ENCODE measurements around the gene CYB561A3.

The CYB561A3 gene

GRCh38 chr11:61334434-61335354, 27.0 kb downstream of the CYB561A3 start:
- DNase-seq (ENCODE audit: low read depth): peak; percentile 66
- no peak overlapping the region for H3K4me3 ChIP-seq (ENCODE audit: control insufficient read depth, low read depth, low read length)
- no peak for TF ChIP-seq CTCF (conservative IDR thresholded peaks at IDR 0.05; ENCODE audit: control insufficient read depth, insufficient read depth, low read depth, low read length)

- no peak for TF ChIP-seq CTCF (conservative IDR thresholded peaks at IDR 0.05; ENCODE audit: control insufficient read depth, insufficient read depth, low read depth, low read length)
- H3K4me3 ChIP-seq (ENCODE audit: control insufficient read depth, low read depth, low read length): peak overlapping the region; percentile 89
- DNase-seq (ENCODE audit: low read depth): no peak
Observed at GRCh38 chr11:61333550-61334433, 27.9 kb downstream of the CYB561A3 start.

GRCh38 chr11:61332797-61333549, 28.7 kb downstream of the CYB561A3 start, which contains the start of the genes DDB1 and TKFC:
TSS of gene DDB1 (minus strand) at chr11:61333105. CDS start at chr11:61332968, 137 bp downstream.
TSS of gene TKFC (plus strand) at chr11:61333228. CDS start at chr11:61334729, 1,501 bp downstream.
- peak within 1 kb of the TSS; percentile 89 for H3K4me3 ChIP-seq (ENCODE audit: control insufficient read depth, low read depth, low read length)
- DNase-seq (ENCODE audit: low read depth): peak; percentile 87
- TF ChIP-seq CTCF (conservative IDR thresholded peaks at IDR 0.05; ENCODE audit: control insufficient read depth, insufficient read depth, low read depth, low read length): no peak

GRCh38 chr11:61332281-61332796, 29.3 kb downstream of the CYB561A3 start:
- TF ChIP-seq CTCF (conservative IDR thresholded peaks at IDR 0.05; ENCODE audit: control insufficient read depth, insufficient read depth, low read depth, low read length): no peak
- peak overlapping the region; percentile 89 for H3K4me3 ChIP-seq (ENCODE audit: control insufficient read depth, low read depth, low read length)
- DNase-seq (ENCODE audit: low read depth): peak; percentile 21

GRCh38 chr11:61331651-61332050, 30.0 kb downstream of the CYB561A3 start:
- no peak for DNase-seq (ENCODE audit: low read depth)
- TF ChIP-seq CTCF (conservative IDR thresholded peaks at IDR 0.05; ENCODE audit: control insufficient read depth, insufficient read depth, low read depth, low read length): no peak

GRCh38 chr11:61329871-61330270, 31.8 kb downstream of the CYB561A3 start:
- H3K4me3 ChIP-seq (ENCODE audit: control insufficient read depth, low read depth, low read length): no peak overlapping the region
- no peak for TF ChIP-seq CTCF (conservative IDR thresholded peaks at IDR 0.05; ENCODE audit: control insufficient read depth, insufficient read depth, low read depth, low read length)
- no peak for DNase-seq (ENCODE audit: low read depth)

More at GRCh38 chr11:61331651-61332050, 30.0 kb downstream of the CYB561A3 start:
- H3K4me3 ChIP-seq (ENCODE audit: control insufficient read depth, low read depth, low read length): peak overlapping the region; percentile 89

Data from fibroblast of mammary gland (primary cell).